LNCAP (cell line): ENCODE data around the gene HOXA3.

Experiments used
- TF ChIP-seq, protein P1 (sequence below): fragments of 450-650 bp; IDR thresholded peaks from 2 replicates; pipeline ENCODE4 v1.5.1; 2017; ENCODE audit warnings: mild to moderate bottlenecking

Gene HOXA3

DNA sequence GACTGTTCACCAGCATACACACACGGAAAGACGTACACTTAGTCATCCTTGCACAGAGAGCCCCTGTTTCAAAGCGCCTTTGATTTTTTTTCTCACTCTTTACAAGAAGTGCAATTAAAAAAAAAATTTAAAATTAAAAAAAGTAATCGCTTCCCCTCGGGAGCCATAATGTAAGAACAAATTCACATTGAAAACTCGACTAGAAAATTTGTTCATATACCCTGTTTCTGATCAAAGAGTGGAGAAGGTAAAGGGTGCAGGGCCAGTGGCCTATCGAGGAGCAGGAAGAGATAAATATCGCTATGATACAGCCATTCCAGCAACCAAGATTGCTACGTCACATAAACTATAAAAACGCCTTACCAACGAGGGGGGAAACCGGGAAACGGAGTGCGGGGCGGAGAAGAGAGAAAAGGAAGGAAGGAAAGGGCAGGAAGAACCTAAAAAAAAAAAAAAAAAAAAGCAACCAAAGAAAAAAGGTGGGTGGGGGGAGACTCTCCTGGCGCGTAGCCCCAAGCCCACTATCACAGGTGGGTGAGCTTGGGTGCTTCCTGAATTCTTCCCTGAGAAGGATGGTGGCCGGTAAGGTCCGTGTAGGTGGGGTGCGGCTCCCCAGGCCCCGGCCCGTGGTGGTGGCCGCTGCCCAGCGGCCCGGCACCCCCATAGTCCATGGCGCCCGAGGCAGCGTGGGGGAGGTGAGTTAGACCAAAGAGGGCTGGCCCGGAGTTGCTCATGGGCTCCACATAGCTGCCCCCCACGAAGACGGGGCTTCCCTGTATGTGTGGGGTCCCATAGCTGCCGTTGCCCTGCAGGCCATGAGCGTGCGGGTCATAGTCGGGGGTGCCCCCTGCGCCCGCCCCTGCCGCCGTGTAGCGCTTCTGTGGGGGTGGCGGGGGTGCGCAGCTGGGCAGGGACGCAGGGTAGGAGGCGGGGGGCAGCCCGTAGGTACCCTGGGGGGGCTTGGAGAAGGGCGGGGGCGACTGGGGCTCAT is 44.7 kb downstream of the HOXA3 start:
- TF ChIP-seq, protein P1, sequence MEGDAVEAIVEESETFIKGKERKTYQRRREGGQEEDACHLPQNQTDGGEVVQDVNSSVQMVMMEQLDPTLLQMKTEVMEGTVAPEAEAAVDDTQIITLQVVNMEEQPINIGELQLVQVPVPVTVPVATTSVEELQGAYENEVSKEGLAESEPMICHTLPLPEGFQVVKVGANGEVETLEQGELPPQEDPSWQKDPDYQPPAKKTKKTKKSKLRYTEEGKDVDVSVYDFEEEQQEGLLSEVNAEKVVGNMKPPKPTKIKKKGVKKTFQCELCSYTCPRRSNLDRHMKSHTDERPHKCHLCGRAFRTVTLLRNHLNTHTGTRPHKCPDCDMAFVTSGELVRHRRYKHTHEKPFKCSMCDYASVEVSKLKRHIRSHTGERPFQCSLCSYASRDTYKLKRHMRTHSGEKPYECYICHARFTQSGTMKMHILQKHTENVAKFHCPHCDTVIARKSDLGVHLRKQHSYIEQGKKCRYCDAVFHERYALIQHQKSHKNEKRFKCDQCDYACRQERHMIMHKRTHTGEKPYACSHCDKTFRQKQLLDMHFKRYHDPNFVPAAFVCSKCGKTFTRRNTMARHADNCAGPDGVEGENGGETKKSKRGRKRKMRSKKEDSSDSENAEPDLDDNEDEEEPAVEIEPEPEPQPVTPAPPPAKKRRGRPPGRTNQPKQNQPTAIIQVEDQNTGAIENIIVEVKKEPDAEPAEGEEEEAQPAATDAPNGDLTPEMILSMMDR: no peak

DNA sequence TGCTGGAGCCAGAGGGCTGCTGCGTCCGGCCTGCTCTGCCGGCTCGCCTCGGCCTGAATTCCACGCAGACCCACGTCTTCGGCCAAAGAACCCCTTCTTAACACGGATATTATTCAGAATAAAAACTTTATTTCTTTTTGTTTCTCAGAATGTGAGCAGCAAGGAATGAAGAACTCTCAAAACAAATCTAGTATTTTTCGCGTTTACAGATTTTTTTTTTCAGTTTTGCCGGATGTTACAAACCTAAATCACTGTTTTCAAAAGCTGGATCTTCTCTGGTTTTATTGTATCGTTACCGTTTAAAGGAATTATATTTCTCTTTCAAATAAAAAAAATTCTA is 45.5 kb downstream of the HOXA3 start:
- TF ChIP-seq, protein P1: no peak

DNA sequence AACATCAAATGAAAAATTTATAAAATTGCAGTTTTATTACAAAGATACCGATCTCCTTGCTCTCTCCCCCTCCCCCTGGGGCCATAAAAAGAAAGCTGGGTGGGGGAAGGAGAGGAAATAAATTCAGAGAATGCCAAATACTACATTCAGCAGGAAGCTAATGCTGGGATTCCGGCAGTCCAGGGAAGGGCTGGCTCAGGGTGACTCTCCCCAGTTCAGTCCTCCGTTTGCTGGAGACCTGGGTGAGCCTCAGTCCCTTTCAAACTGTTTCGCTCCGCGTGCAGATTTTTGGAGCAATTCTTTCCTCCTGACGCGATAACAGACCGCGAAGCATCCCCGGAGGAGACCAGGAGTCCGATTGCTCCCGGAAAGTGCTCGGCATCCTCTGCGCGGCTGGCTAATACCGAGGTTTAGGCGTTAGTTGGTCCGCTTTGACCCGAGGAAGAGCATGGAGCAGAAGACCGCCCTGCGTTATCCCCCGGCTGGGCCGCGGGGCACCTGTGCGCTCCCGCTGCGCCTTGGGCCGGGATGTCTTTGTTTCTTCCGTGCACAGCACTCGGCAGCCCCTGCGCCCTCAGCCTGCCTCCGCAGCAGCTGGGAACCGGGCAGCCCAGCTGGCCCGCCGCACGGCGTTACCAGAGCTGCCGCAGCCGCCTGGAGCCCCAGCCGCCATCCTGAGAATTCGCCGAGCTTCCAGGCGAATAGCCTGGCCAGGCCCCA is 46.0 kb downstream of the HOXA3 start:
- TF ChIP-seq, protein P1: no peak

DNA sequence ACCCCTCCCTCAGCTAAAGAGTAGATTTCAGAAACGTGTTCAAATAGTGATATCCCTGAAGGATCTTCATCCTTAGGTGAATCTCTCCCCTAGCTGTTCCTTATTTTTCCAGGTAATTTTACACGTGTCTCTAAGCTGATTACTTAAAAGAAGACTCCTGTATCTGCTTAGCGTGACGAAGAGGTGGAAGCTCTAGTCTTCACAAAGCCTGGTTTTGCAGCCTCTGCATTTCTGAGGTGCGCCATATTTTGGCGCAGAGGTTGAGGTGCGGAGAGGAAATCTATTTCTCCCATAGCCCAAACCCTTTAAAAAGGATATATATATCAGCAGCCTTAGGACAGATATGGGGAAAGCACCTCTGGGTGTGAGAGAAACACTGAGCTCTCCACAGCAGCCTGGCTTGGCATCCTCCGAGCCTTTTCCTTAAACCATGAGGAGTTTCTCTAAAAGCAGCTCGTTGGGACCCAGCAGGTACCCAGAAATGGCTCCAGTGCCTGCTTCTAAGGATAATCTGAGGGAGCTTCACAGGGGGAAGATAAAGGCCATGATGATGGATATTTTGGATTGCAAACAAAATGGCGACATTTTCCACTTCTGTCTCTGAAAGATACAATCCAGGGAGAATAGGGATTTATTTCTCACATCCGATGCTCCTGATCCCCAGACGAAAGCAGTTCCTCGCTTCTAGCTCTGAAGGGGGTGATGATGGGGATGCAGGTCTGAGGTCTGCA is 46.9 kb downstream of the HOXA3 start:
- TF ChIP-seq, protein P1: no peak

DNA sequence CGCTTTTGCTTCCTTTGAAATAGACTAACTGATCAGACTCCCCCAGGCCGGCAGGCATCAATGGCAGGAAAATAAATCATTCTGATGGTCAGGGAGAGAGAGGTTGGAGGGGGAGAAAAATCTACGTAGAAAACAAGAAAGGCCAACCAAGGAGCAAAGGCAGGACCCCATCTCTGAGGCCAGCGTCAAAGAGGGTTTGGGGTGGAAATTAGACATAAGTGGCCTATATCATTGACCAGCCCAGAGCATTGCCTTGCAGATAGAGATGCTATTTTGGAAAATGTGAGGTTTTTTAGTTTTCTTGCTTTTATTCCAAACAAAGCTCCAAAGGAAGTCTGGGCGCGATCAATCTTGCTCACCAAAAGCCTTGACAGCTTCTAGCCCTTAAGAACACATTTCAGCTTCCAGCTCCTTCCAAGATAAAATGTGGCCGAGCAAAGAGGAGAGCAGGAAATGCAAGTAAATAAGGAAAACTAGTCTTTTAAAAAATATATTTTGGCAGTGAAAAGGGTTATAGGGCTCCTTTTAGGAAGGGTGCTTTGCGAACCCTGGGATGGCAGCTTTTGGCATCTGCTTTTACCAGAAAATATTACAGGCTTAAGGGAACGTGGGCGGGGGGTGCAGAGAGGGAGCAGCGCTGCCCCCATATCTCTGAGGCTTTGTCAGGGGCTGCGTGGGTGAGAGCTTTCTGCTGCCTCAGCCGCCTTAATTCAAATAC is 47.9 kb downstream of the HOXA3 start:
- TF ChIP-seq, protein P1: no peak

DNA sequence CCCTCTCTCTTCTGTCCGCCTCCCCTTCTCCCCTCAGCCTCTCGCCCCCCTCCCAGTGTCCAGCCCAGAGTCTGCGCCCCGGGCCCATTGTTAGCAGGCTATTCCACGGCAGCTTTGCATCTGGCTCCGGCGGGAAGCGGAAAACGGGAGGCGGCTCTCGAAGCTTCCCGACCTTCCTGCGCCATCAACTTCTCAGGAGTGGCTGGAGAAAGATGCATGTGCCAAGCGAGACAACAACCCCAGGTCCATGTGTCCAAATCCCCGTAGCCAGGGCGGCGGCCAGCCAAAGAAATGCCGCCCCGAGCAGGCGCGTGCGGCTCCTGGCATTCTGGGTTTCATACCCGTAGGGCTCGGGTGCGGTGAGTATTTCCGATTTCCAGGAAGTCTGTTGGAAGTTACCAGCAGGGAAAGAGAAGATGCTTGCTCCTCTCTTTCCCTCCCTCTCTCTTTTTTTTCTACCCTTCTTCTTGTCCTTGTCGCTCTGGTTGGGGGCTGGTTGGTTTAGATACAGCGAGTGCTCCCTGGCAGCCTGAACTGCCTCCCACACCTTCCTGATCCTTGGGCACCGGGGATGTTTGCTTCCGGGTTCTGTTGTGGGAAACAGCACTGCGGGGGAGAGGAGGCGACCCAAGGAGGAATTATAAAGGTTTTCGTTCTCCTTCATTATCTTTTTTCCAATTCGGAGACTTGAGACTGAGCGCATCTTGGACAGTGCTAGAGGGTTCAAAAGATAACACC is 48.7 kb downstream of the HOXA3 start:
- TF ChIP-seq, protein P1: no peak
